GM19023 (cell line): ENCODE results near the gene ATP6V0A1.
"Not testable (repeated sequence)": the region's sequence is repeated elsewhere in the genome, so short reads cannot be mapped to it uniquely, and the experiment has no call there.

Experiments used
- ATAC-seq: cut with Tn5 transposase; IDR thresholded peaks from one replicate; pipeline ENCODE4 v1.9.1; 2021; ENCODE audit warnings: mild to moderate bottlenecking, moderate library complexity; ENCODE audit not compliant: unreplicated experiment

Gene ATP6V0A1

DNA sequence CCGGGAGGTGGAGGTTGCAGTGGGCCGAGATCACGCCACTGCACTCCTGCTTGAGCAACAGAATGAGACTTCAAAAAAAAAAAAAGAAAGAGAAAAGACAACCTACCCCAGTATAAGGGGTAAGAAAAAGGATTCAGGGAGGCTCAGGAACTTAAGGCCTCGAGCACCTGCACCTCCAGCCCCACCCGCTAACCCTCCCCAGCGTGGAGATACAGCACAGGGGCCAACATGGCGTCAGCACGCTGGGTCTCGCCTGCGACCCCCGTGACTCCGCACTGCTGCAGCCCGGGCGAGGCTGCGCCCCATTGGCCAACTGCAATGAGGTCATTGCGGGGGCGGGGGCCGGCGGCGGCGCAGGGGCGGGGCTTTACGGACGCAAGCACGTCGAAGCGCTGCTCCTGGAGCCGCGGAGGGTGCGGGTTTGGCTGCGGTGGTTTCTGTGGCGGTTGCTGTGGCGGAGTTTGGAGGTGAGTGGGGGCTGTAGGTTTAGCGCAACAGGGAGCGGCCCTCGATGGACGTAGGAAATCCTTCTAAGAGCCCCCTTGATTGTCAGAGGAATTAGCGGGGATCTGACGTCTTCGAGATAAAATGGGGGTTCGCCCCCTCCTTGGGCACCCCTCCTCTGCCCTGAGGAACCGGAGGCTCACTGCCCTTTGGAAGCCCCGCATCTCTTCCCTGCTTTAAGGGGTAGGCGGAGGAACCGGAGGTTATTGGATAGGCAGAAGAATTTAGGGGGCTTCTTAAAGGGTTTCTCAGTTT lies at the start of gene ATP6V0A1:
Gene ATP6V0A1, plus strand, starts transcription at position 382 of the 759 bp plus-strand sequence. CDS start 2,017 bp downstream, outside the sequence.
- peak; percentile 83 for ATAC-seq

DNA sequence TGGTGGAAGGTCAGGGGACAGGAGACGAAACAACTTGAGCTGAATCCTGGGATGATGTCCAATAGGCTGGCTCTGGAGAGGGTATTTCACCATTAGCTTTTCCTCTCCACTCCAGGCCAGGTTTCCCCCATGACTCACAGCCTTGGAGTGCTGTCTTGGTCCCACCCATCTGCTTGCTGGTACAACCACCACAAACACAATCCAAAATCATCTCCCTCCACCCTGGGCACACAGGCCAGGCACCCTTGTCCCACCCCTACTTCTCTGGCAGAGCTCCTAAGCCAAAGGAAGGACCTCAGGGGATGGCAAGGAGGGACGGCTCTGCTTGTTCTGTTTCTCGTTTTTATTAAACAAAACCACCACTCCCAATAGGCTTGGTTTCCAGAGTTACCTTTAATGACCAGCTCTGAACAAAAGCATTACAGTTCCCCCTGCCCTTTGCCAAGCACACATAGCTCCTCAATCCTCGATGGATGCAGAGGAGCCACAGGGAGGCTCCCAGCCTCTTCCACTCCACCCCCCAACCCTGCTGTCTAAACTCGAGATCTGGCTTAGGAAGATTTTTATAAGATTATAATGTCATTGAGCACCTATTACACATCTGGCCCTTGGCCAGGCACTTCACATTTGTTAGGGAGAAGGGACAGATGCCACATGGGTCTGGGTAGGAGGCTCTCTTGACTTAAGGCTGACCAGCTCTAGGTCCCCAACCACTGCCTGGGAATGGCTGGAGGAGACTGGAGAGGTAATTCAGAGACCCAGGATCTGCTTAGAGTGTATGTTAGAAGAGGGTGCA lies 49.0 kb upstream of the ATP6V0A1 start:
- ATAC-seq: no peak

DNA sequence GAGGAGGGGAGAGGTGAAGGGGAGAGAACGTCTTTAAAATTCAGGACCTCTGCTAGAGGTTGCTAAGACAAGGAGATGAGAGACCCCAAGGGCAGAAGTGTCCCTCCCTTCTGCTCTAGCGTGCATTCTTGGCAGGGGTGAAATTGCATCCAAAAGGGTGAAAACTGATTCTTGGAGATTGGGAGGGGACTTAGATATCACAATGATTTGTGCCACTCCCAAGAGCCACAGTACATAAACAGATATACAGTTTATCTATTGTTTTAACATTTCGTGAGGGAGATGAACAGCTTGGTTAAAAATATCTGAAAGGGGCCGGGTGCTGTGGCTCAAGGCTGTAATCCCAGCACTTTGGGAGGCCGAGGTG lies 48.4 kb upstream of the ATP6V0A1 start:
- no peak for ATAC-seq

DNA sequence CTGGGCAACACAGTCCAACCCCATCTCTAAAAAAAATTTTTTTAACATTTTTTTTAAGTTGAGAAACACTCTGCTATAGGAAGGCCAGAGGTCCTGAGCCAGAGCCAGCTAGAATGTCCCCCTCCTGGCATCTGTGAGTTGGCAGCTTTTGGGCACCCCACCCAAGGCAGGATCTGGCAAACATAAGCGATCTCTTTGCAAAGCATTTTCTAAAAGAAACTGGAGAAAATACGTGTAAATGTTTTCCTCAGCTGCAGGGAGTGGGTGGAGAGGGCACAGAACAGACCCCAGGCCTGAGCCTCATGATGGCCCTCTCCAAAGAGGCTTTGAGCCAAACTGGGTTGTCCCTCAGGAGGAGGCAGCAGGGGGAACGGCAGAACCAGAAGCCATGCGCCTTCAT lies 47.3 kb upstream of the ATP6V0A1 start:
- ATAC-seq: no peak

DNA sequence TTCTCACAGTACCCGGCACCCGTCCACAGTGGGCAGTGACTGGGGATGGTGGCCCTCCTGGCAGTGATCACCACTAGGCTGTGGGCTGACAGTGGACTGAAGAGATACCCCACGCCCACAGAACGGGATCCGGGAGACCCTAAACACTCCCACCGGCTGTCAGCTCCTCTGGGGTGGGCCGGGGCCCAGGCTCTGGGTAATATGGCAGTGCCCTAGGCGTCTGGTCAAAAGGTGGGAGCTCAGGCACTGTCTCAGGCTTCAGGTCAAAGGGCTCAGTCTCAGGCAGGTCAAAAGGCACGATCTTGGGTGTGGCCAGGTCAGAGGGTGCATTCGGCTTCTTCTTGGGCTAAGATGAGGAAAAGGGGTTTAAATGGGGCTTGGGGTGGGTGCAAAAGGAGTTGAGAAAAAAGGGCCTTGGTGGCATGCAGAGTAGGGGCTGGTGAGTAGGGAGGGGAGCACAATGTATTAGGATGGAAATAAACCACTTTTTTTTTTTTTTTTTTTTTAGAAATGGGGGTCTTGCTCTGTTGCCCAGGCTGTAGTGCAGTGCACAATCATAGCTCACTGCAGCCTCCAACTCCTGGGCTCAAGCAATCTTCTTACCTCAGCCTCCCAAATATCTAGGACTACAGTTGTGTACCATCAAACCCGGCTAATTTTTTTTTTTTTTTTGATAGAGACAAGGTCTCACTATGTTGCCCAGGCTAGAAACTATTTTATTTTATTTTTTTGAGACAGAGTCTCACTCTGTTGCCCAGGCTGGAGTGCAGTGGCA lies 46.6 kb upstream of the ATP6V0A1 start:
- ATAC-seq: no peak

DNA sequence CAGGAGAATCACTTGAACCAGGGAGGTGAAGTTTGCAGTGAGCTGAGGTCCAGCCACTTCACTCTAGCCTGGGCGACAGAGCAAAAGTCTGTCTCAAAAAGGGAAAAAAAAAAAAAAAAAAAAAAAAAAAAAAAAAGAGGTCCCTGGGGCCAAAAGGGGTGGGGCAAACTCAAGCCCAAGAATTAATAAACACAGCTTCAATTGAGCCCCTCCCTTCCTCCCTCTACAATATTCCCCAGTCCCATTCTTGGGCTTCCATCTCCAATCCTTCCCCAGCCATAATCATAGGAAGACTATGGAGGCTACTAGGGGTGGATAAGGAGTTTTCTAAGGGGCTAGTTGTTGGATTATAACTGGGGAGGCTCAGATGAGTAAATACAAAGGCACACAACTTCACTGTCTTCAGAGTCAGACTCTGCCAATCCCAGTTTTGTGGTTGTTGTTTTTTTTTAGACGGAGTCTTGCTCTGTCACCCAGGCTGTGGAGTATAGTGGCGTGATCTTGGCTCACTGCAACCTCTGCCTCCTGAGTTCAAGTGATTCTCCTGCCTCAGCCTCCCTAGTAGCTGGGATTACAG lies 45.1 kb upstream of the ATP6V0A1 start:
- no peak for ATAC-seq

DNA sequence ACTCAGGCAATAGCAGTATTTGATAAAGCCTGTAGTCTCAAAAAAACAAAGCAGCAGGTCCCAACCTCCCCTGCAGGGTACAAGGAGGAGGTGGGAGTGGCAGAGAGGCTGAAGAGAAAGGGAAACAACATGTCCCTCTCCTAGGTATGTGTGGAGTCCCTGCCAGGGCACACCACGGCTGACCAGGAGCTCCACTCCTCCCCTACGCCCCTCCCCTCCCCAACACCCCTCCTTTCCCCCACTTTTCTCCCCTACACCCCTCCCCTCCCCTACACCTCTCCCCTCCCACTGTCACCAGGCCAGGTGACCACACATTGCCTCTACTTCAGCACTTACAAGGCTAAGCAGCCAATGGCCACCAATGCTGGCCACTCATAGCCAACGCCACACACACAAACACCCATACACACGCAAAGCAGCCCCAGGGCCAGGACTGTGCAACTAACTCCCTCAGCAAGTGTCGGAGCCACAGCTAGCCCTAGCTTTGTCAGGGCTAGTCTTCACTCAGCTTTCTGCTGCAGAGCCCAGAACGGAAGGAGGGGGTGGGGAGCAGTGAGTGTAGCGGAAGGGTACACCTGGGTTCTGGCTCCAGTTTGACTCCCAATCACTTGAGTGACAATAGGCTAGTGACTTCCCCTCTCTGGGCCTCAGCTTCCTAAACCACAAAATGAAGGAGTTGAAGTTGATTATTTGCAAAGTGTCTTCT lies 43.8 kb upstream of the ATP6V0A1 start:
- ATAC-seq: no peak

DNA sequence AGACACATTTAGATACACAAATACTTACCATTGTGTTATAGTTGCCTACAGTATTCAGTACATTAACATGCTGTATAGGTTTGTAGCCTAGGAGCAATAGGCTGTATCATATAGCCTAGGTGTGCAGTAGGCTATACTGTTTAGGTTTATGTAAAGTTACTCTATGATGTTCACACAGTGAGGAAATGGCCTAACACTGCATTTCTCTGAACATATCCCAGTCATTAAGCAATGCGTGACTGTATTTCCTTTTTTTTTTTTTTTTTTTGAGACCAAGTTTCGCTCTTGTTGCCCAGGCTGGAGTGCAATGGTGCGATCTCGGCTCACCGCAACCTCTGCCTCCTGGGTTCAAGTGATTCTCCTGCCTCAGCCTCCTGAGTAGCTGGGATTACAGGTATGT lies 40.7 kb upstream of the ATP6V0A1 start:
- not testable (repeated sequence) for ATAC-seq

DNA sequence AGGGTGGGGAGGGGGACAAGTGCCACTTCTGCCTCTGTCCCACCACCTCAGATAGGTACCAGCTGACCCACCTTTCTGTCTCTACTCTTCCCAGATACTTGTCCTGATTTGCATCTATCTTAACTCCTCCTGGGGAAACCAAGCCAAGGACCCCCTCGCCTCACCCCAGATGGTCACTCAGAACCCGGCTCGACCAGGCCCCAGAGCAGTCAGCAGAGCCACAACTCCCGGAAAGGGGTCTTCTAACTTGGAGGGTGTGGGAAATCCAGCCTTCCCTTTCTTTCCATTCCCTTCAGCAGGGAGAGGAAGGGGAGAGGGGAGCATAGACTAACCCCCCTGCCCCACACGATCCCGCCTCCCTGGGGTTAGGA lies 37.6 kb upstream of the ATP6V0A1 start:
- no peak for ATAC-seq

DNA sequence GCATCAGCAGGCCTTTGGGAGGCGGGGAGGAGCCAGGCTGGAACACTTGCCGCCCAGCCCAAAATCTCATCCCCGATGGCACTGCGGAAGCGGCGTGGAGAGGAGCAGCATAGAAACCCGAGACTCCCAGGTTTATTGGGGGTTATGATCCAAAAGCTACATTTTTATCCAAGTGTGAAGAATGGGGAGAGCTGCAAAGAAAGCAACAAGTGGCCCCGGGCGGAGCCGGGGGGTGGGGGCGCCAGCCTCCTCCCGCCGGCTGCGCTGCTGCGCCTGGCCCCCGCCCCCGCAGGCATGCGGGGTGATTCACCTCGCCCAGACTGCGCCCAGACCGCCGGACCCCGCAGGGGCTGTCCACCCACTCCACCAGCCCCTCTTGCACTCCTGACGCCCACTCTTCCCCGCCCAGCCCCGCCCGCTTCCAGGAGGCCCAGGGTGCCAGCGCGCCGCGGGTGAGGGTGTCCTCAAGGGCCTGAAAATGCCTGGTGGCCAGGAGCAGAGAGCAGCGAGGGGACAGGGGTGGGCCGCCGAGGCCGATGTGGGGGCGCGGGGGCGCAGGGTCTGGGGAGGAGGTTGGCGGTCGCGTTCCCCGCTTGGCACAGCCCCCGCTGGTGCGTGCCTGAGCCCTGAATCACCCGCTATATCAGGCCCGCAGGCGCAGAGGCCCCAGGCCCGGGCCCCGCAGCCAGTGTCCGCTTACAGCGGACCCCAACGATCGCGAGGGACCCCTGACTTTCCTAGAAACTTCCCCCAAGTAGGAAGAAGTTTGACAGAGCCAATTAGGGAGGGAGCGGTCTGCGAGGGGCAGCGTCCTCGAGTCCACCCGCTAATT lies 37.0 kb upstream of the ATP6V0A1 start:
- ATAC-seq: no peak

DNA sequence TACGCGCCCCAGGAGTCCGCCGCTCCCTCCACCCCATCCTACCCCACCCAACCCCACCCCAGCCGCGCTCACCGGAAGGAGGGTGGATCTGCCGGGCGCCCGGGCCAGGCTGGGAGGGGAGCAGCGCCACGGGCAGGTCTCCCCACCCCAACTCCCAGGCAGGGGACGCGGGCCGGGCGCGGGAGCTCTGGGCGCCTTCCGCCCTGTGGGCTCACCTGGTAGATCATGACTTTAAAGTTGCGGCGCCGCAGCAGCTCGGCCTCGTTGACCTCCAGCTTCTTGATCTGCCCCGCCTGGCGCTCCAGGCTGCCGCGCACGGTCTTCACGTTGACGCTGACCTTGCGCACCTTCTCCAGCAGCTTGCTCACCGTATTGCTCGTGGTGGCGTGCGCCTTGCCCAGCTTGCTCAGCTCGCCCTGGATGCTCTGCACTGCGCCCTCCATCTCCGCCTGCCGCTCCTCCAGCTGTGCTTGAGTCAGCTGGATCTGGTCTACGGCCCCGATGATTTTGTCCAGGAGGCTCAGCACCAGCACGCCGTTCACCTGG lies 36.2 kb upstream of the ATP6V0A1 start:
- no peak for ATAC-seq

DNA sequence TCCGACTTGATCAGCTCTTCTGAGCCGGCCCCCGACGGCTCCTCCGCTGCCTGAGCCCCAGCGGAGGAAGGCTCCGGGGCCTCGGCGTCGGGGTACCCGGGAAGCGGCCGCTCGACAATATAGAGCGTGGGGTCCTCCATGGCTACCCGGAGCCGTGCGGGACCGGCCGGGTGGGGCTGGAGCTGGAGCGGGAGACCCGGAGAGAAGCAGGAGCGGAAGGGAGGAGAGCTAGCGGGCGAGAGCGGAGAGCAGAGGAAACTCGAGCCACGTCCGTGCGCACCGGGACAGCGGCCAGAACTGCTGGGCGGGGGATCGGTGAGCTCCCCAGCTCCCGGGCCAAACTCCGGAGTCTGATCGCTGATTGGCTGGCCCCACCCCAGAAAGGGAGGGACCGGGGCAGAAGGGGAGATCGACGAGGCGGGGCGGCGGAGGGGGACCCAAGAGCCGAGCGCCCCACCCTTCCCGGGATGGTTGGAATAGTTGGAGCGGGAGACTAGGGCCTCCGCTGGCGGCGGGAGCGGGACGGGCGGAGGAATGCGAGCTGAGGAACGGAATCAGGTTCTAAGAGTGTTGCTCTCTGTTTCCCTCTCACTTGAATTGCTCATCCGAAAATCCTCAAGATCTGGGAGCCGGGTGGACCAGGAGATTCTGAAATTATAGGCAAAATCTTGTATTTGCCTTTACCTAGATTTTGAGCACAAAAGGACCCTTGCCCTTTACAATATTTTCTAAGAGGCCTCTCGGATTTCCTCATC lies 35.5 kb upstream of the ATP6V0A1 start, which contains the start of gene CAVIN1:
Gene CAVIN1, minus strand, starts transcription at position 299 of the 755 bp plus-strand sequence. Its CDS starts 159 bp downstream, at position 140.
- ATAC-seq: no peak

DNA sequence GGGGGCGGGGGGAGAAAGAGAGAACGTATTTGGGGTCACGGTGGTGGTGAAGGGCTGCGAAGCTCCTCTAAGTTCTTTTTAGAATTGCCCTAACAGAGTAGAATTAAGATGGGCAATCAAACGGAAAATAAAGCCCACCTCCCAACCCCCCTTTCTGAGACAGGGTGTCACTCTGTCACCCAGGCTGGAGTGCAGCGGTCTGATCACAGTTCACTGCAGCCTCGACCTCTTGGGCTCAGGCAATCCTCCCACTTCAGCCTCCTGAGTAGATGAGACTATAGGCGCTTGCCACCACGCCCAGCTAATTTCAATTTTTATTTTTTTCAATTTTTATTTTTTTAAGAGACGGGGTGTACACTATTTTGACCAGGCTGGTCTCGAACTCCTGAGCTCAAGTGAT lies 34.9 kb upstream of the ATP6V0A1 start:
- no peak for ATAC-seq

DNA sequence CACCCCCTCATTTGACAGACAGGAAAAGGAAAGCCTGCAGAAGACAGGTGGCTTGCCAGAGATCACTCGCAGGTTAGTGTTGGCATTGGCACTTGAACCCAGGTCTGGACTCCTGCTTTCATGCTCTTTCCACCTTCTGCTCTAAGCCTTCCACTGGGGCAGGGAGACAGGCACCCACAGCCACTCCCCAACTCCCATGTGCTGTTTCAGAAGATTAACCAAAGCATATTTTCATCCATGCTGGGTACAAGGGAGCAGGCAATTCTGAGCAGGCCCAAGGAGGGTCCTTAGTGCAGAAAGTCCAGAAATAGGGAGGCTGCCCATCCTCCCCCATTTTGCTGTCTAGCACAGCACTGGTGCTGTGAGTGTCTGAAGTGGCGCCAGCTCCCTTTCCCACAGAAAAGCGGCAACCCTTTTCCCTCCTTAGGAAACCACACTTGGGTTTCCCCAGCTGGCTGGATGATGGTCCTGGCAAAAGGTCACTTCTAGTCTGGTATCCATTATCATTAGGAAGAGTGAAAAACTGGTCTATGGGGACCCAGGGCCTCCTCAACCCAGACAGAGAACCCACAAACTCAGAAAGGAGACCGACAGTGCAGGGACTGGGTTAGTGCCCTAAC lies 33.6 kb upstream of the ATP6V0A1 start:
- no peak for ATAC-seq

DNA sequence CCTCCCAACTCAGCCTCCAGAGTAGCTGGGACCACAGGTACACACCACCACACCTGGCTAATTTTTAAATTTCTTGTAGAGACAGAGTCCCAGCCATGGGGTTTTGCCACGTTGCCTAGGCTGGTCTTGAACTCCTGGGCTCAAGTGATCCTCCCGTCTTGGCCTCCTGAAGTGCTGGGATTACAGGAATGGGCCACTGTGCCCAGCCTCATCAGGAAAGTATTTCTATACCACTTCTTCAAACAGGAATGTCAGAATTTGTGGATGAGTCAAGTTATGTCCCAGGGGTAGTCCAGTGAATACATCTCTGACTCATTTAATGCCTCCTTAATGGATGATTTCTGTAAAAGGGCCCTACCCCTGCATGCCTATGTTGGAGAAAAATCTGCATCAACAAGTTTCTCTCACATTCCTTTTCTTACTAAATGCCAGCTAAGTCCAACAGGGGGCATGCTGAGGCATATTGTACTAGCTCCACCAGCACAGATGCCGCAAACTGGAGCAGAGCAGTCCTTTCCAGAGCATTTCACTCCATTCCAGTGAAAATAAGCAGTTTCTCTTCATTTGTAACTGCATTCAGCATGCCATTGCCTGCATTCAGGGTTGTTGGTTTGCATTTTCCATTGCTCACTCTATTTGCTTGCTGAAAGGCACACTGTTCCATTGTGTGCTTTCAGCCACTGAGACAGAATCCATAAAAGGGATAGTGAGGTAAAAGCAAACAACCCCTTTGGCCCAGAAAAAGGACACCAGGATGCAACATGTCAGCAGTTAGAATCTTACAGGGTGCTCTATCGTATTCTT lies 30.3 kb upstream of the ATP6V0A1 start:
- ATAC-seq: no peak

DNA sequence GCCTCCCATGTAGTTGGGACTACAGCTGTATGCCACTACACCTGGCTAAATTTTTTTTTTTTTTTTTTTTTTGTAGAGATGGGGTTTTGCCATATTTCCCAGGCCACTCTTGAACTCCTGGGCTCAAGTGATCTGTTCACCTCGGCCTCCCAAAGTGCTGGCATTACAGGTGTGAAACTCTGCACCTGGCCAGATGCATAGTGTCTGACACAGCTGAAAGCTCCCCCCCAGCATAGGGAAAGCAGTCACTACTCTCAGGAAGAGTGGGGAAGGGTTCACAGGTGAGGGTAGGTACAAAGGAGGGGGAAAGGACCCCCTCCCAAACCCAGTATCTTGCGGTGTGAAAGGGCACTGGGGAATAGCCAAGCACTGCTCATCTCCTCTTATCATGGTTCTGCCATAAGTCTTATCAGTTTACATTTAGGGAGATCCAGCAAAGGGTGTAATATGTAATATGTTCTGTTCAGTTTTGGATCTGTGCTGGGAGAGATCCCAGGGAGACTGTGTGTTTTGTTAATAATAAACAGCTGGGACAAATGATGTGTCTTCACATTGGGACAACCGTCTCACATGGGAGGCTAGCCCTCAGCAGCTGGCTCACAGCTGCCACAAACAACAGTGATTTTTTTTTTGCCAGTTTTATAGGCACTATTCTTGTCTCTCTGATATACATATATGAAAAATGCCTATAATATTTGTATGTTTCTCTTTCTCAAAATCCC lies 28.8 kb upstream of the ATP6V0A1 start:
- ATAC-seq: no peak

DNA sequence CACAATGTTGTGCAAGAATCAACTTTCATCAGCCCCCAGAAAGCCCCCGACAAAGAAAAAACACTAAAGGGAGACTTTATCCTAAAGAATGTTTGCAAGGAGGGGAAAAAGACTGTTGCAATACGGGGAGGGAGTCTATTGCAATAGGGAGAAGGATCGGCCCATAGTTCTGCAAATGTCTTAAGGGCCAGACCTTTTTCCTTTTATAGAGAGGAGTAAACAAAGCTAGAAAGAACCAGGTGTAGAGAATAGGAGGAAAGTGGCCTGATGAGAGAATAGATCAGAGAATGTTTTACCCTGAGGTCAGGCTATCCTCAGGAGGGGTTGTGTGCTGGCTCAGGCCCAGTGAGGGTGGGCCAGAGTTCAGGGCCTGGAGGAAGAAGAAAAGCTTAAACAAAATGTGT lies 26.9 kb upstream of the ATP6V0A1 start:
- ATAC-seq: no peak
